GM12878 (cell line): ENCODE data around the gene CDC42BPA.

Source experiments
- BCLAF1 ChIP-seq: fragments of 450-650 bp; IDR thresholded peaks from 2 replicates; pipeline ENCODE4 v1.6.1; 2017; ENCODE audit warnings: antibody characterized with exemption, mild to moderate bottlenecking, moderate library complexity
- CTCF ChIP-seq, 3 experiments: IDR thresholded peaks in 2 of 3; conservative IDR thresholded peaks in 1 of 3; 2 replicates each; pipeline ENCODE4 v1.5.1; 2011; ENCODE audit warnings: low read depth in 3 of 3, low read length in 3 of 3, mild to moderate bottlenecking in 3 of 3, control low read depth in 2 of 3, moderate library complexity in 2 of 3, inconsistent platforms in 1 of 3, mixed read lengths in 1 of 3; ENCODE audit not compliant: control insufficient read depth in 2 of 3, insufficient read depth in 1 of 3; ENCODE audit errors: extremely low read depth in 1 of 3
- E2F4 ChIP-seq: IDR thresholded peaks from 2 replicates; pipeline ENCODE4 v1.6.1; 2012; ENCODE audit warnings: low read depth, low read length, improper control_type of control experiment
- EP300 ChIP-seq, 2 experiments: fragments of 150-350 bp in 1 of 2; IDR thresholded peaks; 2 replicates each; pipeline ENCODE4 v1.6.1; 2011 to 2012; ENCODE audit warnings: low read depth in 2 of 2, low read length in 2 of 2, borderline replicate concordance in 1 of 2, improper control_type of control experiment in 1 of 2, inconsistent platforms in 1 of 2; ENCODE audit not compliant: control insufficient read depth in 1 of 2
- POLR2A ChIP-seq: IDR thresholded peaks from 2 replicates; pipeline ENCODE4 v1.6.1; 2011; ENCODE audit warnings: low read depth, mild to moderate bottlenecking, low read length
- POLR2AphosphoS5 ChIP-seq: IDR thresholded peaks from 2 replicates; pipeline ENCODE4 v1.6.1; 2011; ENCODE audit warnings: mild to moderate bottlenecking, low read length, inconsistent platforms
- SP1 ChIP-seq: IDR thresholded peaks from one replicate; pipeline ENCODE4 v1.6.1; 2011; ENCODE audit warnings: low read depth, low read length
- ZNF274 ChIP-seq: IDR thresholded peaks from one replicate; pipeline ENCODE4 v1.8.0; 2011; ENCODE audit not compliant: insufficient read length, insufficient read depth

- TF ChIP-seq EP300 (IDR thresholded peaks at IDR 0.05; ENCODE audit: borderline replicate concordance in 1 of 2, control insufficient read depth in 1 of 2, low read depth in 2 of 2, low read length in 2 of 2) (no peak), SP1 (no peak), ZNF274 (no peak), POLR2AphosphoS5 (no peak), E2F4 (no peak), CTCF (IDR thresholded peaks at IDR 0.05 in 2 of 3, conservative IDR thresholded peaks at IDR 0.05 in 1 of 3; ENCODE audit: control insufficient read depth in 2 of 3, extremely low read depth in 1 of 3, insufficient read depth in 1 of 3, low read depth in 3 of 3, low read length in 3 of 3) (no peak), POLR2A (no peak), BCLAF1 (no peak)
Observed at GRCh38 chr1:227111782-227112181, 206.5 kb downstream of the CDC42BPA start.
